Endothelial cell of umbilical vein (primary cell): ENCODE data around the gene RAB11FIP3. TPM values are rescaled to one million over a fixed set of nuclear protein-coding genes. Genes with fewer than 3 reads are reported as not detected.
"Not testable (repeated sequence)": the region's sequence is repeated elsewhere in the genome, so short reads cannot be mapped to it uniquely, and the experiment has no call there.

Experiments used
- BruUV-seq: library from RNA; stranded (reverse); fragments of 400-500 nt; replicated peaks from 2 replicates; lab custom pipeline; 2021; lab: Mats Ljungman, UMichigan
- CTCF ChIA-PET: fragments of 300-600, 350-600 bp; sonication (Branson Sonifier 250); formaldehyde crosslinking; loops from one replicate; lab custom pipeline; 2021; ENCODE audit warnings: antibody characterized with exemption, inconsistent platforms; lab: Charles Lee
- POLR2A ChIA-PET: fragments of 300-600, 350-600 bp; sonication (Branson Sonifier 250); formaldehyde crosslinking; loops from one replicate; lab custom pipeline; 2021; ENCODE audit warnings: antibody characterized with exemption, inconsistent platforms; lab: Charles Lee
- DNase-seq: peaks from one replicate; pipeline ENCODE4 v3.0.0-alpha.2; 2011; ENCODE audit warnings: low read depth, low spot score
- FAIRE-seq: peaks from 2 replicates; lab custom pipeline; 2011; peaks lifted over from hg19 to GRCh38; lab: Jason Lieb, UNC
- H2AFZ ChIP-seq: 2 replicates; pipeline ENCODE4 v1.6.0; 2012; ENCODE audit warnings: low read depth, low read length, control low read depth, inconsistent platforms
- H3K27ac ChIP-seq: 2 replicates; pipeline ENCODE4 v1.5.1; 2011; ENCODE audit warnings: low read depth, mild to moderate bottlenecking, control low read depth, low read length, moderate library complexity; ENCODE audit not compliant: insufficient read depth
- H3K27me3 ChIP-seq, 2 experiments: 2 replicates each; pipeline versions ENCODE4 v1.6.0 to v1.6.1; 2011; ENCODE audit warnings: low read length in 2 of 2, mixed read lengths in 1 of 2; ENCODE audit not compliant: control insufficient read depth in 2 of 2, insufficient read depth in 2 of 2
- H3K36me3 ChIP-seq, 2 experiments: 2 replicates in 1 of 2; 3 replicates in 1 of 2; pipeline ENCODE4 v1.5.1; 2011; ENCODE audit warnings: low read length in 2 of 2, mild to moderate bottlenecking in 1 of 2, moderate library complexity in 1 of 2; ENCODE audit not compliant: control insufficient read depth in 2 of 2, insufficient read depth in 2 of 2; ENCODE audit errors: extremely low read depth in 1 of 2
- H3K4me1 ChIP-seq: 3 replicates; pipeline ENCODE4 v1.5.1; 2011; ENCODE audit warnings: mild to moderate bottlenecking, low read length; ENCODE audit not compliant: control insufficient read depth, insufficient read depth; ENCODE audit errors: extremely low read depth
- H3K4me2 ChIP-seq: 2 replicates; pipeline ENCODE4 v1.6.1; 2011; ENCODE audit warnings: low read length, control low read depth, mixed read lengths; ENCODE audit not compliant: insufficient read depth
- H3K4me3 ChIP-seq, 3 experiments: fragments of 200-600 bp in 1 of 3; sonication (generic), shearing (Covaris generic) in 1 of 3; replicated peaks in 1 of 3; 2 replicates each; pipeline ENCODE4 v1.5.1; 2011 to 2016; ENCODE audit warnings: control low read depth in 3 of 3, low read length in 3 of 3, mild to moderate bottlenecking in 2 of 3, inconsistent platforms in 1 of 3, low read depth in 1 of 3, moderate library complexity in 1 of 3; ENCODE audit not compliant: insufficient read depth in 1 of 3
- H3K79me2 ChIP-seq: 2 replicates; pipeline ENCODE4 v1.6.0; 2012; ENCODE audit warnings: low read length, inconsistent platforms; ENCODE audit not compliant: control insufficient read depth, insufficient read depth
- H3K9ac ChIP-seq: replicated peaks from 2 replicates; pipeline ENCODE3; 2011; ENCODE audit warnings: low read length, control low read depth; ENCODE audit not compliant: insufficient read depth; ENCODE audit errors: extremely low read depth
- H3K9me1 ChIP-seq: replicated peaks from 3 replicates; pipeline ENCODE4 v1.6.0; 2011; ENCODE audit warnings: mild to moderate bottlenecking, low read length; ENCODE audit not compliant: control insufficient read depth, insufficient read depth; ENCODE audit errors: extremely low read depth
- H3K9me3 ChIP-seq: replicated peaks from 2 replicates; pipeline ENCODE4 v1.5.1; 2012; ENCODE audit warnings: low read length, inconsistent platforms; ENCODE audit not compliant: control insufficient read depth, insufficient read depth
- H4K20me1 ChIP-seq: replicated peaks from 2 replicates; pipeline ENCODE3; 2011; ENCODE audit warnings: mild to moderate bottlenecking, low read length; ENCODE audit not compliant: control insufficient read depth, insufficient read depth; ENCODE audit errors: extremely low read depth
- CTCF ChIP-seq, 2 donors: IDR thresholded peaks; 1 replicate in 1 of 2; 2 replicates in 1 of 2; pipeline ENCODE4 v1.5.1; 2011; ENCODE audit warnings: low read length in 2 of 2, mild to moderate bottlenecking in 2 of 2, moderate library complexity in 2 of 2, control low read depth in 1 of 2, inconsistent platforms in 1 of 2, low read depth in 1 of 2; ENCODE audit not compliant: insufficient read depth in 1 of 2; ENCODE audit errors: extremely low read depth in 1 of 2
- EZH2 ChIP-seq: IDR thresholded peaks from 2 replicates; pipeline ENCODE4 v1.6.1; 2012; ENCODE audit warnings: borderline replicate concordance, low read depth, mild to moderate bottlenecking, moderate library complexity, low read length, inconsistent platforms; ENCODE audit not compliant: severe bottlenecking
- FOS ChIP-seq: IDR thresholded peaks from 2 replicates; pipeline ENCODE4 v1.6.1; 2011; ENCODE audit warnings: mild to moderate bottlenecking, low read length, moderate library complexity, borderline replicate concordance; ENCODE audit not compliant: insufficient read depth
- JUN ChIP-seq: IDR thresholded peaks from 2 replicates; pipeline ENCODE4 v1.6.1; 2011; ENCODE audit warnings: borderline replicate concordance, low read depth; ENCODE audit not compliant: insufficient read length, insufficient read depth
- MAX ChIP-seq: IDR thresholded peaks from 2 replicates; pipeline ENCODE4 v1.6.1; 2011; ENCODE audit not compliant: insufficient read depth, insufficient read length
- MYC ChIP-seq: IDR thresholded peaks from one replicate; pipeline ENCODE4 v1.6.1; 2011; ENCODE audit warnings: mild to moderate bottlenecking, low read depth, low read length
- POLR2A ChIP-seq: IDR thresholded peaks from 2 replicates; pipeline ENCODE4 v1.6.1; 2012; ENCODE audit warnings: low read depth, mild to moderate bottlenecking, control low read depth, low read length
- POLR2AphosphoS5 ChIP-seq: IDR thresholded peaks from 2 replicates; pipeline ENCODE4 v1.6.1; 2012; ENCODE audit warnings: low read depth, mild to moderate bottlenecking, control low read depth, low read length, moderate library complexity; ENCODE audit not compliant: insufficient read depth
- dilution Hi-C: fragments of 300-500 bp; cut with MboI; formaldehyde crosslinking; loops from one replicate; pipeline ENCODE4 v1.15.0; 2019; ENCODE audit warnings: low sequenced_read_pairs; ENCODE audit not compliant: extremely low pct_ligation_motif_present
- intact Hi-C: fragments of 100-400 bp; cut with micrococcal nuclease; formaldehyde crosslinking; loops from one replicate; pipeline ENCODE4 v1.10.0; 2022
- polyA plus RNA-seq, 4 experiments: library from polyadenylated mRNA; depleted of rRNA in 3 of 4; stranded (reverse) in 3 of 4; unstranded in 1 of 4; fragments of >200 nt; gene quantifications; 2 replicates each; pipeline versions ENCODE4 v1.2.1 to v1.2.3, GENCODE V29; 2011 to 2012; ENCODE audit warnings: missing spikeins in 1 of 4
- total RNA-seq: library from RNA; stranded (reverse); gene quantifications from 2 replicates; pipeline ENCODE4 v1.2.3, GENCODE V29; 2021

Gene RAB11FIP3
- total and polyA plus RNA-seq, 2 donors (not counting 3 experiments of a cell fraction or from before 2014, with no cell fraction given): 20.5 to 75.9 TPM

GRCh38 chr16:492211-492875, 66.9 kb downstream of the RAB11FIP3 start:
- Histone ChIP-seq H3K79me2 (no peaks in the 10 kb centered on the region), H4K20me1 (no peaks in the 10 kb centered on the region), H3K9ac (no peak overlapping the region), H2AFZ (no peak overlapping the region), H3K4me2 (no peak overlapping the region), H3K4me3 (no peak overlapping the region), H3K9me3 (no peaks in the 10 kb centered on the region), H3K4me1 (no peaks in the 10 kb centered on the region), H3K27ac (no peak overlapping the region), H3K9me1 (no peaks in the 10 kb centered on the region), H3K36me3 (peaks cover 5 to 23% of the 10 kb centered on the region in 2 experiments), H3K27me3 (no peaks in the 10 kb centered on the region)
- FAIRE-seq (no peak), DNase-seq (no peak)
- BruUV-seq: no TSS peak
- POLR2A ChIA-PET: no interaction called here
- CTCF ChIA-PET: interaction anchor here (0.9 to 1.3 kb wide), 2 partner anchors 22 to 91 kb away, joined by 3 to 6 read pairs; partner anchors contain the start of gene DECR2
- TF ChIP-seq JUN (no peak), EZH2 (no peak), POLR2A (no peak), CTCF (IDR thresholded peaks at IDR 0.05; ENCODE audit: extremely low read depth in 1 of 2, insufficient read depth in 1 of 2, low read depth in 1 of 2, low read length in 2 of 2) (no peak), MYC (no peak), FOS (no peak), MAX (no peak), POLR2AphosphoS5 (no peak)
- dilution Hi-C loops (no loop called here), intact Hi-C loops (no loop called here)

GRCh38 chr16:494676-495075, 69.2 kb downstream of the RAB11FIP3 start:
- H4K20me1 ChIP-seq, BruUV-seq, DNase-seq, H3K9me1 ChIP-seq, H3K4me2 ChIP-seq, H3K27ac ChIP-seq, H2AFZ ChIP-seq, H3K9ac ChIP-seq, H3K9me3 ChIP-seq, dilution Hi-C loops, H3K27me3 ChIP-seq, H3K79me2 ChIP-seq, H3K4me3 ChIP-seq, POLR2A ChIA-PET, H3K4me1 ChIP-seq: not testable (repeated sequence)
- CTCF ChIA-PET: interaction anchor here (1.3 kb wide), 3 partner anchors 68 to 124 kb away, joined by 4 to 11 read pairs (median 5); partner anchors contain the start of gene MRPL28
- peaks cover 0 to 26% of the 10 kb centered on the region in 2 experiments for H3K36me3 ChIP-seq
- intact Hi-C loops: loop anchor here (1.0 to 5.0 kb wide), 2 partner anchors 67 to 102 kb away; partner anchors contain the start of gene RAB11FIP3
- peak; percentile 82 for FAIRE-seq
